Measurements from ENCODE around the gene SGPP1. TPM values are rescaled to one million over a fixed set of nuclear protein-coding genes. Genes with fewer than 3 reads are reported as not detected.

SGPP1 gene
- total RNA-seq, 1 donor from 2014 or later, result 21.1 TPM

GRCh38 chr14:63689132-63689531 is 38.7 kb downstream of the SGPP1 start:
- Histone ChIP-seq H3K36me3 (peaks cover 0 to 3% of the 10 kb centered on the region in 2 donors), H3K9me3 (no peaks in the 10 kb centered on the region), H3K4me1 (no peaks in the 10 kb centered on the region), H3K27me3 (no peaks in the 10 kb centered on the region), H3K27ac (no peak overlapping the region), H3K4me3 (no peak overlapping the region)
- TF ChIP-seq CTCF (IDR thresholded peaks at IDR 0.05) (no peak), POLR2A (IDR thresholded peaks at IDR 0.05) (no peak), POLR2AphosphoS5 (IDR thresholded peaks at IDR 0.05; ENCODE audit: insufficient read depth in 1 of 2, low read depth in 1 of 2) (no peak)
- no peak for DNase-seq (ENCODE audit: extremely low spot score in 2 of 2)
- intact Hi-C loops (cut with DNase I), result no loop called here

GRCh38 chr14:63686926-63687325 is 40.9 kb downstream of the SGPP1 start:
- intact Hi-C loops (cut with DNase I), result no loop called here
- no peaks in the 10 kb centered on the region for H3K27me3 ChIP-seq
- DNase-seq (ENCODE audit: extremely low spot score in 2 of 2), result no peak
- H3K27ac ChIP-seq, result no peak overlapping the region
- no peak overlapping the region for H3K4me3 ChIP-seq
- no peak for TF ChIP-seq CTCF (IDR thresholded peaks at IDR 0.05)
- no peak for TF ChIP-seq POLR2AphosphoS5 (IDR thresholded peaks at IDR 0.05; ENCODE audit: insufficient read depth in 1 of 2, low read depth in 1 of 2)
- TF ChIP-seq POLR2A (IDR thresholded peaks at IDR 0.05), result no peak
- no peaks in the 10 kb centered on the region for H3K4me1 ChIP-seq
- no peaks in the 10 kb centered on the region for H3K9me3 ChIP-seq
- peaks cover 0 to 3% of the 10 kb centered on the region in 2 donors for H3K36me3 ChIP-seq

- no peak overlapping the region for H3K27ac ChIP-seq
- TF ChIP-seq POLR2AphosphoS5 (IDR thresholded peaks at IDR 0.05; ENCODE audit: insufficient read depth in 1 of 2, low read depth in 1 of 2), result no peak
- no peak for TF ChIP-seq CTCF (IDR thresholded peaks at IDR 0.05)
- TF ChIP-seq POLR2A (IDR thresholded peaks at IDR 0.05), result no peak
- no peaks in the 10 kb centered on the region for H3K9me3 ChIP-seq
- H3K27me3 ChIP-seq, result no peaks in the 10 kb centered on the region
- H3K4me1 ChIP-seq, result no peaks in the 10 kb centered on the region
- no peak overlapping the region for H3K4me3 ChIP-seq
- peaks cover 0 to 3% of the 10 kb centered on the region in 2 donors for H3K36me3 ChIP-seq
- no peak for DNase-seq (ENCODE audit: extremely low spot score in 2 of 2)
- intact Hi-C loops (cut with DNase I), result no loop called here
Observed at GRCh38 chr14:63685401-63685800, 42.5 kb downstream of the SGPP1 start.

- no peak overlapping the region for H3K27ac ChIP-seq
- no peaks in the 10 kb centered on the region for H3K9me3 ChIP-seq
- no peaks in the 10 kb centered on the region for H3K4me1 ChIP-seq
- peaks cover 0 to 3% of the 10 kb centered on the region in 2 donors for H3K36me3 ChIP-seq
- no peaks in the 10 kb centered on the region for H3K27me3 ChIP-seq
- intact Hi-C loops (cut with DNase I), result no loop called here
- no peak for DNase-seq (ENCODE audit: extremely low spot score in 2 of 2)
- no peak overlapping the region for H3K4me3 ChIP-seq
- TF ChIP-seq CTCF (IDR thresholded peaks at IDR 0.05), result no peak
- no peak for TF ChIP-seq POLR2AphosphoS5 (IDR thresholded peaks at IDR 0.05; ENCODE audit: insufficient read depth in 1 of 2, low read depth in 1 of 2)
- TF ChIP-seq POLR2A (IDR thresholded peaks at IDR 0.05), result no peak
Observed at GRCh38 chr14:63682727-63683593, 44.9 kb downstream of the SGPP1 start.

- no peaks in the 10 kb centered on the region for H3K27me3 ChIP-seq
- H3K36me3 ChIP-seq, result no peaks in the 10 kb centered on the region
- no peak overlapping the region for H3K27ac ChIP-seq
- H3K4me1 ChIP-seq, result no peaks in the 10 kb centered on the region
- H3K9me3 ChIP-seq, result no peaks in the 10 kb centered on the region
- intact Hi-C loops (cut with DNase I), result no loop called here
- no peak overlapping the region for H3K4me3 ChIP-seq
- TF ChIP-seq POLR2A (IDR thresholded peaks at IDR 0.05) (no peak), CTCF (IDR thresholded peaks at IDR 0.05) (no peak), POLR2AphosphoS5 (IDR thresholded peaks at IDR 0.05; ENCODE audit: insufficient read depth in 1 of 2, low read depth in 1 of 2) (no peak)
- no peak for DNase-seq (ENCODE audit: extremely low spot score in 2 of 2)
Observed at GRCh38 chr14:63678536-63678935, 49.3 kb downstream of the SGPP1 start.
